GM19468 (cell line): Measurements from ENCODE around the gene TRAPPC3.

ENCODE experiments used
- ATAC-seq: cut with Tn5 transposase; IDR thresholded peaks from one replicate; pipeline ENCODE4 v1.9.1; 2021; ENCODE audit warnings: mild to moderate bottlenecking, moderate library complexity, moderate number of reproducible peaks; ENCODE audit not compliant: unreplicated experiment; ENCODE audit errors: extremely low read depth

Gene TRAPPC3

GRCh38 chr1:36154765-36155407 is 5.6 kb upstream of the TRAPPC3 start:
- ATAC-seq: no peak

- no peak for ATAC-seq
Measured at GRCh38 chr1:36154335-36154734, 5.0 kb upstream of the TRAPPC3 start.

- no peak for ATAC-seq
Measured at GRCh38 chr1:36153476-36153875, 4.2 kb upstream of the TRAPPC3 start.

- no peak for ATAC-seq
Measured at GRCh38 chr1:36151845-36152203, 2.5 kb upstream of the TRAPPC3 start.

GRCh38 chr1:36151134-36151844 is 2.0 kb upstream of the TRAPPC3 start:
- ATAC-seq: no peak

GRCh38 chr1:36150296-36151133 is 1.2 kb upstream of the TRAPPC3 start:
- peak; percentile 21 for ATAC-seq

- no peak for ATAC-seq
Measured at GRCh38 chr1:36149973-36150295, 648 bp upstream of the TRAPPC3 start.

GRCh38 chr1:36148821-36149236 is 457 bp downstream of the TRAPPC3 start:
- no peak for ATAC-seq

- ATAC-seq: no peak
Measured at GRCh38 chr1:36144413-36144812, 4.9 kb downstream of the TRAPPC3 start.

- no peak for ATAC-seq
Measured at GRCh38 chr1:36143424-36143823, 5.9 kb downstream of the TRAPPC3 start.

GRCh38 chr1:36142121-36142520 is 7.2 kb downstream of the TRAPPC3 start:
- no peak for ATAC-seq

- no peak for ATAC-seq
Measured at GRCh38 chr1:36139521-36139920, 9.8 kb downstream of the TRAPPC3 start.

- ATAC-seq: no peak
Measured at GRCh38 chr1:36137776-36138175, 11.5 kb downstream of the TRAPPC3 start.

- no peak for ATAC-seq
Measured at GRCh38 chr1:36137226-36137625, 12.1 kb downstream of the TRAPPC3 start.

GRCh38 chr1:36136535-36136934 is 12.8 kb downstream of the TRAPPC3 start:
- ATAC-seq: no peak

- no peak for ATAC-seq
Measured at GRCh38 chr1:36135796-36136195, 13.5 kb downstream of the TRAPPC3 start.

- ATAC-seq: no peak
Measured at GRCh38 chr1:36135330-36135667, 14.0 kb downstream of the TRAPPC3 start.

- no peak for ATAC-seq
Measured at GRCh38 chr1:36134505-36135329, 14.6 kb downstream of the TRAPPC3 start.

- no peak for ATAC-seq
Measured at GRCh38 chr1:36134031-36134430, 15.3 kb downstream of the TRAPPC3 start.

GRCh38 chr1:36133484-36133883 is 15.8 kb downstream of the TRAPPC3 start:
- no peak for ATAC-seq

GRCh38 chr1:36132029-36132428 is 17.3 kb downstream of the TRAPPC3 start:
- no peak for ATAC-seq
